ENCODE data around the gene PPCDC. TPM values are rescaled to one million over a fixed set of nuclear protein-coding genes. Genes with fewer than 3 reads are reported as not detected.

The PPCDC gene
- polyA plus RNA-seq, 6 donors from 2014 or later, result 4.5 to 8.9 (median 7.1) TPM

DNA sequence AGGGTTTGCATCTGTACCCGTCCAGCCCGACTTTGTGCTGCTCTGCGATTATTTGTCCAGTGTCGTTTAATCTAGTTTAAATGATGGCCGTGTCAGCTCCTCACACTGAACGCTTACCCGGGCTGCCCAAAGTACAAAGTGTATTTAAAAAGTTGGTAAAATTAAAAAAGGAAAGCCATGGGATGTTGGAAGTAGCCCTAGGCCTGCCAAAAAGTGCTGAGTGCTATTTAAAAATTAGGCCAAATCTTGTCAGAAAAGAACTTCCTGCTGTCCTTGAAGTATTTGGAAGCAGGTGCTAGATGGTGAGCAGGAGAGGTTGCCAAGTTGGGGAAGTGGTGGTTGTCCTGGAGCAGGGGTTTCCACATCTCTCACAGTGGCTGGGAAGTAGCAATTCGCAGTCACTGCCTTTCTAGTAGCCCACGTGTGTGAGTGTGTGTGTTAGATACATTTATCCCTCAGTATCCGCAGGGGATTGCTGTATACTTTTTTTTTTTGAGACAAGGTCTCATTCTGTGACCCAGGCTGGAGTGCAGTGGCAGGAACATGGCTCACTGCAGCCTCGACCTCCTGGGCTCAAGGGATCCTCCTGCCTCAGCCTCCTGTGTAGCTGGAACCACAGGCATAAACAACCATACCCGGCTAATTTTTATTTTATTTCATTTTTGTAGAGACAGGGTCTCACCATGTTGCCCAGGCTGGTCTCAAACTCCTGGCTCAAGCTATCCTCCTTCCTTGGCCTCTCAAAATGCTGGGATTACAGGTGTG is 664 bp downstream of the PPCDC start:
- H3K4me3 Mint-ChIP-seq, result peak overlapping the region; percentile 90 to 100 (median 97)
- H3K27me3 Mint-ChIP-seq, result peaks cover 26 to 37% (median 34%) of the 10 kb centered on the region in 3 donors
- H3K4me1 Mint-ChIP-seq, result peaks cover 21 to 26% (median 25%) of the 10 kb centered on the region in 3 donors
- H3K27ac Mint-ChIP-seq, result peak overlapping the region; percentile 77 to 97 (median 90)
- no peaks in the 10 kb centered on the region for H3K36me3 Mint-ChIP-seq
- ATAC-seq (ENCODE audit: low read depth in 2 of 2) (peak in 1 of 2 donors; percentile 5), DNase-seq (no peak)
- H3K9me3 Mint-ChIP-seq, result no peaks in the 10 kb centered on the region

DNA sequence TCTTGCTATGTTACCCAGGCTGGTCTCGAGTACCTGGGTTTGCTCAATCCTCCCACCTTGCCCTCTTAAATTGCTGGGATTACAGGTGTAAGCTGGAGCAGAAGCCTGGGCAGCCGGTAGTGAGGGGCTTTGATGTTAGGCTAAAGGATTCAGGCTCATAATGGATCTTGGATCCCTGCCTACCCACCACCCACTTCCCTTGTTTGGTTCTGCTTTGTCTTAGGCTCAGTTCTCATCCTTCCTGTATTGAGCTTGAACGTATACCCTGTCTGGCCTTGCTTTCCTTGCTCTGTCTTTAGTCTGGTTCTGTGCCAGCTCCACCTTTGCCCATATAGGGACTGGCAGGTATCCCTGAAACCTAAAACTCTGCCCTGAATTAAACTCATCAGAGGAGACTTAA is 1.7 kb downstream of the PPCDC start:
- peak overlapping the region in 1 of 6 donors; percentile 18 for H3K27ac Mint-ChIP-seq

DNA sequence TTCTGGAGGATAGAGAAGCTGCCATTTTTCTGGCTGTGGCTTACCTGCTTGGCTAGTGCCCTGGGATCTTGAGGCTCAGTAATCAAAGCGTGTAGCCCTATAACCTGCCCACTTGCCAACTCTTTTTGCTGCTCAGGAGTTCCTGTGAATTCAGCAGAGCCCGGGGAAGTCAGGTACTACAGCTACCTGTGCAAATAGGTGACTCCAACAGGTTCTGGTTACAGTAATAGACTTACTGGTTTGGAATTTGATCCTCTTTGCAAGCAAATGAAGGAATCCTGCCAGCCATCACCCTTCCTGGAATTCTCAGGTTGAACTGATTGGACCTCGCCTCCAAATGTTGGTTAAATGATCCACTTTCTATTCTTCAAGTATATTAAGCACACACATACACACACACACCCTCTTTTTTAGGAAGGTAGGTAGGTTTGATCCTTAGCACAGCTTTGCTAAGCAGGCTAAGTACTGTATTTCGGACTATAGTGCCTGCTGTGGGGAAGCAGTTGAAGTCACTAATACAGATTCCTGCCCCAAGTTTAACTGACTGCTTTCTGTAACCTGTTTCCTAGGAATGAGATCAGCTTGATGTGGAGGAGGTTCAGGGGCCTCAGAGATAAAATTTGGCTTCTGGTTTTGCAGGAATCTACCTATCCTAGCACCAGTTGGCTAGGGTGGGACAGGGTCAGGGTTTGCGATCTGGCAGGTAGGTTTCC is 2.3 kb downstream of the PPCDC start:
- Mint-ChIP-seq H3K36me3 (no peaks in the 10 kb centered on the region), H3K27ac (peak overlapping the region in 1 of 6 donors; percentile 18), H3K4me1 (peaks cover 24 to 35% (median 27%) of the 10 kb centered on the region in 3 donors), H3K9me3 (no peaks in the 10 kb centered on the region), H3K27me3 (peaks cover 14 to 26% (median 21%) of the 10 kb centered on the region in 3 donors), H3K4me3 (peak overlapping the region in 7 of 8 donors; percentile 2 to 100 (median 90))
- no peak for ATAC-seq (ENCODE audit: low read depth in 2 of 2)
- no peak for DNase-seq

More for the DNA sequence above, 1.7 kb downstream of the PPCDC start:
- H3K4me3 Mint-ChIP-seq, result peak overlapping the region; percentile 2 to 100 (median 88)
- H3K4me1 Mint-ChIP-seq, result peaks cover 24 to 31% (median 27%) of the 10 kb centered on the region in 3 donors
- no peaks in the 10 kb centered on the region for H3K9me3 Mint-ChIP-seq
- no peak for DNase-seq
- no peaks in the 10 kb centered on the region for H3K36me3 Mint-ChIP-seq
- ATAC-seq (ENCODE audit: low read depth in 2 of 2), result no peak
- H3K27me3 Mint-ChIP-seq, result peaks cover 17 to 32% (median 27%) of the 10 kb centered on the region in 3 donors

DNA sequence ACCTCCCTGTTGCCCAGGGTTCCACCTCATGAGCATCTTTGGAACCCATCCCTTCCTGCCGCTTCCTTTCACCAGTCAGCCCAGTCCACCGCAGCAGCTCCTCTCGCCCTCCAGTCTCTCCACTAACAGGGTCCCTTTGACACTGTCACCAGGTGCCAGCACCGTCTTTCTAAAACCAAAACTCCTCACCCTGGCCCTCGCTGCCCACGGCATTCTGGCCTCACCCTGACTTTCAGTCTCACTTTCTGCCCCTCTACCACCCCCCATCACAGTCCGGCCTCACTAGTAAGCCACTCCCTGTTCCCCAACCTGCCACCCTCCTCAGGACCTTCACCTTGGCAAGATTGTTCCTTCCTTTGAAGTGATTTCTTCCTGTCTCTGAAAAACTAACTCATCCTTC is 4.2 kb downstream of the PPCDC start:
- H3K27ac Mint-ChIP-seq, result peak overlapping the region in 1 of 6 donors; percentile 75
- peaks cover 27 to 39% (median 38%) of the 10 kb centered on the region in 3 donors for H3K4me1 Mint-ChIP-seq
- no peaks in the 10 kb centered on the region for H3K9me3 Mint-ChIP-seq
- no peak for DNase-seq
- H3K4me3 Mint-ChIP-seq, result peak overlapping the region in 1 of 8 donors; percentile 11
- H3K27me3 Mint-ChIP-seq, result peaks cover 4 to 16% (median 13%) of the 10 kb centered on the region in 3 donors
- no peak for ATAC-seq (ENCODE audit: low read depth in 2 of 2)
- H3K36me3 Mint-ChIP-seq, result no peaks in the 10 kb centered on the region

DNA sequence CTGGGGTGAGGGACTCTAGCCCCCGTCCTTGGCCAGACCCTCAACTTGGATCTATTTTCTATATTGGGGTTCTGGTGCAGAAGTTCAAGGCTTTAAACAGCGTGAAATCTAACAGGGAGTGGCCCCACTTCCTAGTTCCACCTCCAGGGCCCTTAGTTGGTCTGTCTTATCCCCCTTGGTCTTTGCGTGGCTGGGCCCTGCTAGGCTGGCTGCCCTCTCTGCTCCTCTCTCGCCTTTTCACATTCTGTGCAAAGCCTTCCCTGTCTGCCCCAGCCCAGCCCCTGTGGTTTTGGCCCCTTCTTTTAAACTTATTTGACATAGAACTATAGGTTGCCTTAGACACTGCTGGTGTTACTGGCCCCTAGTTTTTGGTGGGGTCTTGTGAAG is 5.6 kb downstream of the PPCDC start:
- peak overlapping the region in 2 of 6 donors; percentile 21 to 85 for H3K27ac Mint-ChIP-seq

DNA sequence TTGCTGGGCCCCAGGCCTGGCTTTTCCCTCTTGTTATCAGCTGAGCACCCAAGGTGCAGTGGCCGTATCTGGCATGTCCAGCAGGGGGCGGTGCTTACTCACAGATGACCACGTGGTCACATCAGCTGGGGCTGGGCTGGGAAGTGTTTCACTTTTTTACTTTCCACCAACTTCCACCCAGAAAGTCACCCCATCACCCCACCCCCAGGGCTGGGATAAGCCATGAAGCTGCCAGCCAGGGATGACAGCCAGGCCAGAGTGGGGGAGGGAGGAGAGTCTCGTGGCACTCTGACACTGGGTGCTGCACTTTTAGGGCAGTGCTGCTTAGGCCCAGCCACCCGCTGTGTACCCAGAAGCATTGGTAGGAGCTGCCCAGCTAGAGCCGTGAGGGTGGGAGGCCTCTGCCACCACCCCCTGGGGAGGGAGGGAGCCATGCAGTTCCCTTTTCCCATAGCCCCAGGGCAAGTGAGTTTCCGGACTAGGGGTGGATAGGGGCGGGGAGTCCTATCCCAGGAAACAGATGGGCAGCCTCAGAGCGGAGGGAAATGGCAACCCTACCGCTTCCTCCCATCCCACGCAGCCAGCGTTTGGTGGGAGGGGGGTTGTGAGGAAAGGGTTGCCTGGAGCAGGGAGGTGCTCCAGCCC is 6.1 kb downstream of the PPCDC start:
- peak; percentile 94 to 95 for ATAC-seq (ENCODE audit: low read depth in 2 of 2)
- peak; percentile 84 for DNase-seq
- H3K9me3 Mint-ChIP-seq, result no peaks in the 10 kb centered on the region

More for the DNA sequence above, 5.6 kb downstream of the PPCDC start:
- H3K9me3 Mint-ChIP-seq, result no peaks in the 10 kb centered on the region
- H3K4me3 Mint-ChIP-seq, result peak overlapping the region in 2 of 8 donors; percentile 21 to 52
- H3K4me1 Mint-ChIP-seq, result peaks cover 19 to 31% (median 30%) of the 10 kb centered on the region in 3 donors
- no peaks in the 10 kb centered on the region for H3K36me3 Mint-ChIP-seq
- H3K27me3 Mint-ChIP-seq, result peaks cover 4 to 23% (median 13%) of the 10 kb centered on the region in 3 donors
- ATAC-seq (ENCODE audit: low read depth in 2 of 2) (peak in 1 of 2 donors; percentile 7), DNase-seq (no peak)

DNA sequence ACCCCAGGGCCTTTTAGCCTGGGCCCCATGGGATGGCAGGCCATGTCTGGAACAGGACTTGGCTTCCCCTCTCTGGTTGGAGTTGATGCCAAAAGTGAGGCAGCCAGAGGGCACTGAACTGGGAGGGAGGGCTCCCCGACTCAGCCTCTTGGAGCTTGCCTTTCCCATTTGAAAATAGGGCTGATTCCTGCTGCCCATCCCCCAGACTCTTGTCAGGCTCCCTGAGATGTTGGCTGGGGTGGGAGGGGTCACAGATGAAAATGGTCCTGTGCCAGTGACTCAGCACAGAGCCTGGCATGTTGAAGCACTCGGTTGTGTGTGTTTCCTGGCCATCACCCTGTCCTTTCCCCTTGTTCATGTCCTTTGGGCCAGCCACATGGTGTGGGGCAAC is 6.6 kb downstream of the PPCDC start:
- Mint-ChIP-seq H3K4me1 (peaks cover 13 to 26% (median 21%) of the 10 kb centered on the region in 3 donors), H3K27ac (no peak overlapping the region), H3K4me3 (peak overlapping the region in 1 of 8 donors; percentile 41), H3K36me3 (no peaks in the 10 kb centered on the region), H3K9me3 (no peaks in the 10 kb centered on the region), H3K27me3 (peaks cover 4 to 23% (median 13%) of the 10 kb centered on the region in 3 donors)
- DNase-seq (no peak), ATAC-seq (ENCODE audit: low read depth in 2 of 2) (no peak)

More for the DNA sequence above, 6.1 kb downstream of the PPCDC start:
- Mint-ChIP-seq H3K4me3 (peak overlapping the region in 7 of 8 donors; percentile 21 to 68 (median 52)), H3K27ac (peak overlapping the region in 3 of 6 donors; percentile 21 to 85 (median 24)), H3K4me1 (peaks cover 16 to 28% (median 26%) of the 10 kb centered on the region in 3 donors), H3K27me3 (peaks cover 4 to 23% (median 13%) of the 10 kb centered on the region in 3 donors), H3K36me3 (no peaks in the 10 kb centered on the region)

DNA sequence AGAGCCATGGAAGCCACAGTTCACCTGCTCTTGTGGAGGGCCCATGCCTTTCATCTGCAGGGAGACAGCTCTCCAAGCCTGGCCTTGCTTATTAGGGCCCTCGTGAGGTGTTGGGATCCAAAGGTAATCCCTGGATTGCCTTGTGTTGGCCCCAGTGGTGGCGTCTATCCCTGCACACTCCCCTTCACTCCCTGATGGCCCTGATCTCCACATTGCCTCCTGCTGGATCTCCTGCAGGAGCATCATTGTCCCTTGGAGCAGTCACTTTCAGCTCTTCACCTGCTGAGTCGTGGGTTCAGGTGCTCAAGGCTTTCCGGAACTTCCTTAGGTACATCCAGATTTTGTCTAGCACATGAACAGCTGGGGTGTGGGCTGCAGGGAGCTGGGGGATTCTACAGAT is 7.0 kb downstream of the PPCDC start:
- peak overlapping the region in 1 of 8 donors; percentile 41 for H3K4me3 Mint-ChIP-seq
- peaks cover 9 to 22% (median 20%) of the 10 kb centered on the region in 3 donors for H3K4me1 Mint-ChIP-seq
- ATAC-seq (ENCODE audit: low read depth in 2 of 2) (no peak), DNase-seq (no peak)
- H3K9me3 Mint-ChIP-seq, result no peaks in the 10 kb centered on the region
- H3K27me3 Mint-ChIP-seq, result peaks cover 4 to 23% (median 13%) of the 10 kb centered on the region in 3 donors
- H3K27ac Mint-ChIP-seq, result peak overlapping the region in 2 of 6 donors; percentile 21 to 34
- H3K36me3 Mint-ChIP-seq, result no peaks in the 10 kb centered on the region

DNA sequence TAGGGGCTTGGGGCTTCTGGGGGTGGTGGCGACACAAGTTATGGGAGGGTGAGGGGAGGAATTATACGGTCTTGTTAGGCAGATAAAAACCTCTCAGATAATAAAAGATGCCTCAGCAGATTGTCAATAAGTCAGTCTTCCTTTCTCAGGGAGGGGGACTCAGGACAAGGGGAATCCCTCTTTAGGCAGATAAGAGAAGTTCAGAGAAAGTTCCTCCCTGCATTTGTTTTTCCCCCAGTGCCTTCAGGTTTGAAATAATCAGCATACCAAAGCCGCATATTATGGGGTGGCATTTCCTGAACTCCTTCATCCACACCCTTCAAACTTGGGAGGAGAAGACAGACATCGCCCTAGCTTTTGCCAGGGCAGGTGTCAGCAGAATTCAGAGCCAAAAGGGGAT is 8.5 kb downstream of the PPCDC start:
- Mint-ChIP-seq H3K9me3 (no peaks in the 10 kb centered on the region), H3K4me3 (no peak overlapping the region), H3K4me1 (peaks cover 8 to 22% (median 20%) of the 10 kb centered on the region in 3 donors), H3K27ac (peak overlapping the region in 2 of 6 donors; percentile 16 to 19), H3K36me3 (peaks cover 0 to 7% of the 10 kb centered on the region in 2 donors), H3K27me3 (peaks cover 9 to 29% (median 21%) of the 10 kb centered on the region in 3 donors)
- ATAC-seq (ENCODE audit: low read depth in 2 of 2), result peak in 1 of 2 donors; percentile 26
- no peak for DNase-seq

DNA sequence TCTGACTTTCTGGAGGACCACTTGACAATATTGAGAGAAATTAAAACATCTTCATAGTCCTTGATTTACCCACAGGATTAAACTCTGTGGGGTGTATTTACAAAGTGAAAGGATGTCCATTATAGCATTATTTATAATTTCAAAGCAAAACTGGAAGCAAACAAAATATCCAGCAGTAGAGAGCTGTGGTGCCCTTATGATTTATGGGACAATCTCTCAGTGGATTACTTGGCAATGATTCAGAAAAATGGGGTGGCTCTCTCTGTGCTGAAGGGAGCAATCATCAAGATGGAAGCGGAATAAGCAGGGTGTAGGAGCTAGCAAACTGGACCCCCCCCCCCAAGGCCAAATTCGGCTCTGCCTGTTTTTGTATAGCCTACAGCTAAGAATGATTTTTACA is 9.0 kb downstream of the PPCDC start:
- Mint-ChIP-seq H3K27ac (peak overlapping the region in 3 of 6 donors; percentile 16 to 36 (median 33)), H3K36me3 (peaks cover 0 to 13% of the 10 kb centered on the region in 2 donors), H3K27me3 (peaks cover 14 to 33% (median 26%) of the 10 kb centered on the region in 3 donors), H3K9me3 (no peaks in the 10 kb centered on the region), H3K4me3 (no peak overlapping the region), H3K4me1 (peaks cover 9 to 22% (median 20%) of the 10 kb centered on the region in 3 donors)
- ATAC-seq (ENCODE audit: low read depth in 2 of 2) (no peak), DNase-seq (no peak)

DNA sequence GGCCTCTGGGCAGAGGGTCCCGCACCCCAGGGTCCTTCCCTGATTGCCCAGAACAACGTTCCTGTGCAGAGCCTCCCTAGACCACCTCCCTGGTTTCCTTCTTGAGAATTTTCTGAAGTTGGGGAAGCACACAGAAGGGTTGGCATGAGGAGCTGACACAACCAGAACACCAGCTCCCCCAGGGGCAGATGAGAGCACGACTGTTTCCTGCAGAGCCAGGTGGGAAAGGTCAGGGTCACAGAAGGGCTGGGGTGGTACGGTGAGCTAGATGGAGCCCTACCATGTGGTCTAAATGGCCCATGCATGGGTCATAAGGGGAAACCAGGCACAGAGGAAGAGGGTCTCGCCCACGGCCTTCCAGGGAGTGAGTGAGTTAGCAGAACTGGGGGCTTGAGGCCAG is 10.4 kb downstream of the PPCDC start:
- Mint-ChIP-seq H3K27me3 (peaks cover 18 to 35% (median 27%) of the 10 kb centered on the region in 3 donors), H3K4me1 (peaks cover 18 to 20% (median 20%) of the 10 kb centered on the region in 3 donors), H3K4me3 (no peak overlapping the region), H3K27ac (no peak overlapping the region), H3K36me3 (peaks cover 0 to 15% of the 10 kb centered on the region in 2 donors), H3K9me3 (no peaks in the 10 kb centered on the region)
- DNase-seq (no peak), ATAC-seq (ENCODE audit: low read depth in 2 of 2) (no peak)

DNA sequence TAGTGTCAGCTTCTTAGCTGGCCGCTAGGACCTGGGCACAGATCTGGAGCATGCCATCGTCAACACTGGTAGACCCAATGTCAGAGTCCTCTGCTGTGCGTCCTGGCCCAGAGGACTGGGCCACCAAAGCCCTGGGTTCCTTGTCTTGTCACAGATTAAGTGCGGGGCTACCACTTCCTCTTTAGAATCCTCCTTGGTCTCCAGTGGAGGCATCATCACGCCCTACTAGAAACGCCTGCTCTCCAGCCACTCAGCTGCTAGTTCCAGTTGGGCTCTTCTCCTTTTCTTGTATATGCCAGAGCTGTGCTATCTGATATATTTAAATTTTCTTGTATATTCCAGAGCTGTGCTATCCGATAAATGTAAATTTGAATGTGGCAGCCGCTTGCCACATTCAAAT is 11.2 kb downstream of the PPCDC start:
- no peak for ATAC-seq (ENCODE audit: low read depth in 2 of 2)

DNA sequence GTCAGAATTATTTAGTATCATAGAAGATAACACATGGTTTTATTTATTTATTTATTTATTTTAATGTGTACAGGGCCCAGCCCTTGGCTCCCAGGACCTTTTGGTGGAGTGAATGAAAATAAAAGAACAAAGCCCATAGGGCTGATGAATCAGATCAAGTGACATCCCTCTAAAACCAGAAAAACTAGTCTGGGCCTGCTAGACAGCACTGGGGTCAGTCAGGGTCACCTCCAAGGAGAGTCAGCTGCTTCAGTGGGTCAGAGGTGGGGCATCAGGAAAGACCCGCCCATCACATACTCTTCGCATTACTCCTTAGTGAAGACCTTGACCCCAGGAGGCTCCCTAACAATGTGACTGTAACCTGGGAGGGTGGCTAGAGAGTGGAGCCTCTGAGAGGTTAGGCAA is 12.8 kb downstream of the PPCDC start:
- Mint-ChIP-seq H3K27ac (peak overlapping the region in 1 of 6 donors; percentile 88), H3K27me3 (peaks cover 21 to 27% (median 22%) of the 10 kb centered on the region in 3 donors), H3K36me3 (peaks cover 0 to 15% of the 10 kb centered on the region in 2 donors), H3K9me3 (no peaks in the 10 kb centered on the region), H3K4me1 (peaks cover 10 to 18% (median 11%) of the 10 kb centered on the region in 3 donors), H3K4me3 (no peak overlapping the region)
- ATAC-seq (ENCODE audit: low read depth in 2 of 2) (no peak), DNase-seq (no peak)

More for the DNA sequence above, 11.2 kb downstream of the PPCDC start:
- Mint-ChIP-seq H3K27ac (no peak overlapping the region), H3K4me3 (no peak overlapping the region), H3K4me1 (peaks cover 11 to 17% (median 16%) of the 10 kb centered on the region in 3 donors), H3K36me3 (peaks cover 0 to 15% of the 10 kb centered on the region in 2 donors), H3K9me3 (no peaks in the 10 kb centered on the region), H3K27me3 (peaks cover 18 to 27% (median 21%) of the 10 kb centered on the region in 3 donors)
- no peak for DNase-seq

All from naive B cell (primary cell).